Astrocyte of the spinal cord (primary cell): ENCODE measurements around the gene IGFBP2.
A peak's percentile ranks its signal among the peaks of the same experiment; 100 is the strongest.

Experiments
- DNase-seq: peaks from one replicate; pipeline ENCODE4 v3.0.0; 2011; ENCODE audit warnings: low read depth, low spot score
- H3K4me3 ChIP-seq: 2 replicates; pipeline ENCODE4 v1.5.1; 2011; ENCODE audit warnings: low read depth, mild to moderate bottlenecking, low read length, moderate library complexity
- CTCF ChIP-seq: IDR thresholded peaks from 2 replicates; pipeline ENCODE4 v1.5.1; 2012; ENCODE audit warnings: low read depth, mild to moderate bottlenecking, low read length, inconsistent platforms
- in situ Hi-C: cut with HindIII; loops from 2 replicates; pipeline ENCODE4 v1.10.0; 2017; ENCODE audit warnings: low sequenced_read_pairs

Gene IGFBP2

GRCh38 chr2:216632952-216633615, at the start of gene IGFBP2:
Gene IGFBP2 (plus strand): TSS chr2:216633420. CDS start chr2:216633524, 104 bp downstream.
- TF ChIP-seq CTCF: no peak
- peak within 1 kb of the TSS; percentile 69 for H3K4me3 ChIP-seq
- in situ Hi-C loops: no loop called here
- peak; percentile 60 for DNase-seq

GRCh38 chr2:216583606-216584005, 49.6 kb upstream of the IGFBP2 start:
- no peak overlapping the region for H3K4me3 ChIP-seq
- TF ChIP-seq CTCF: no peak
- no peak for DNase-seq
- in situ Hi-C loops: no loop called here

GRCh38 chr2:216584112-216584511, 49.1 kb upstream of the IGFBP2 start:
- H3K4me3 ChIP-seq: no peak overlapping the region
- no peak for TF ChIP-seq CTCF
- DNase-seq: no peak
- in situ Hi-C loops: no loop called here

GRCh38 chr2:216585441-216585840, 47.8 kb upstream of the IGFBP2 start:
- no peak for TF ChIP-seq CTCF
- DNase-seq: no peak
- no peak overlapping the region for H3K4me3 ChIP-seq
- in situ Hi-C loops: no loop called here

- in situ Hi-C loops: no loop called here
- TF ChIP-seq CTCF: no peak
- no peak for DNase-seq
- H3K4me3 ChIP-seq: no peak overlapping the region
These were observed 44.1 kb upstream of the IGFBP2 start for GRCh38 chr2:216588861-216589710.

- no peak for TF ChIP-seq CTCF
- no peak overlapping the region for H3K4me3 ChIP-seq
- in situ Hi-C loops: no loop called here
- no peak for DNase-seq
These were observed 43.4 kb upstream of the IGFBP2 start for GRCh38 chr2:216589791-216590190.
